OCI-LY1 (cell line): Measurements from ENCODE around the gene PRRG2.

Experiments used
- H2AFZ ChIP-seq: fragments of 200-600 bp; sonication (generic), shearing (Covaris generic); 2 replicates; pipeline ENCODE4 v1.6.0; 2014; ENCODE audit warnings: antibody characterized with exemption, mild to moderate bottlenecking, low read length
- H3F3A ChIP-seq: fragments of 200-600 bp; sonication (generic), shearing (Covaris generic); 2 replicates; pipeline ENCODE4 v1.6.0; 2014; ENCODE audit warnings: mild to moderate bottlenecking, antibody characterized with exemption, low read length, moderate library complexity; ENCODE audit not compliant: insufficient read depth
- H3K27ac ChIP-seq: fragments of 200-600 bp; sonication (generic); 2 replicates; pipeline ENCODE4 v1.5.1; 2014; ENCODE audit warnings: low read length, mixed run types, mild to moderate bottlenecking, low read depth; ENCODE audit not compliant: poor library complexity, severe bottlenecking
- H3K27me3 ChIP-seq: fragments of 200-600 bp; sonication (generic); 2 replicates; pipeline ENCODE4 v1.6.0; 2014; ENCODE audit warnings: antibody characterized with exemption, mild to moderate bottlenecking, low read length, moderate library complexity; ENCODE audit not compliant: insufficient read depth
- H3K36me3 ChIP-seq: fragments of 200-600 bp; sonication (generic); 2 replicates; pipeline ENCODE4 v1.6.1; 2014; ENCODE audit warnings: mild to moderate bottlenecking, antibody characterized with exemption, low read length, moderate library complexity, mixed read lengths; ENCODE audit not compliant: insufficient read depth
- H3K4me1 ChIP-seq: fragments of 200-600 bp; sonication (generic); 2 replicates; pipeline ENCODE4 v1.5.1; 2014; ENCODE audit warnings: mild to moderate bottlenecking, low read length, moderate library complexity; ENCODE audit not compliant: insufficient read depth, severe bottlenecking
- H3K4me2 ChIP-seq: fragments of 200-600 bp; sonication (generic), shearing (Covaris generic); 2 replicates; pipeline ENCODE4 v1.6.1; 2014; ENCODE audit warnings: low read length
- H3K4me3 ChIP-seq: fragments of 200-600 bp; sonication (generic); 2 replicates; pipeline ENCODE4 v1.5.1; 2014; ENCODE audit warnings: low read length, low read depth, mild to moderate bottlenecking, mixed read lengths; ENCODE audit not compliant: poor library complexity, severe bottlenecking
- H3K79me2 ChIP-seq: fragments of 200-600 bp; shearing (Covaris generic); 2 replicates; pipeline ENCODE4 v1.6.1; 2016; ENCODE audit warnings: mixed run types, low read length, mixed read lengths; ENCODE audit not compliant: insufficient read depth
- H3K9ac ChIP-seq: fragments of 200-600 bp; sonication (generic), shearing (Covaris generic); 2 replicates; pipeline ENCODE4 v1.6.1; 2014; ENCODE audit warnings: mild to moderate bottlenecking, low read length, mixed read lengths
- H3K9me2 ChIP-seq: fragments of 200-600 bp; sonication (generic), shearing (Covaris generic); 2 replicates; pipeline ENCODE4 v1.6.1; 2014; ENCODE audit warnings: low read depth, mild to moderate bottlenecking, low read length, mixed read lengths
- H3K9me3 ChIP-seq: fragments of 200-600 bp; shearing (Covaris generic); 2 replicates; pipeline ENCODE4 v1.6.1; 2014; ENCODE audit warnings: low read length, mixed read lengths
- H4K20me1 ChIP-seq: fragments of 200-600 bp; sonication (generic), shearing (Covaris generic); 2 replicates; pipeline ENCODE4 v1.6.0; 2016; ENCODE audit warnings: mild to moderate bottlenecking, low read length; ENCODE audit not compliant: insufficient read depth
- CTCF ChIP-seq: fragments of 200-600 bp; sonication (generic), shearing (Covaris generic); IDR thresholded peaks from 2 replicates; pipeline ENCODE4 v1.5.1; 2017; ENCODE audit warnings: mild to moderate bottlenecking, antibody characterized with exemption, low read length, moderate library complexity, mixed read lengths
- EZH2 ChIP-seq: fragments of 200-600 bp; sonication (generic), shearing (Covaris generic); IDR thresholded peaks from 2 replicates; pipeline ENCODE4 v1.8.0; 2017; ENCODE audit warnings: borderline replicate concordance, mixed run types, mild to moderate bottlenecking, antibody characterized with exemption, low read length, moderate library complexity, mixed read lengths

PRRG2 gene

DNA sequence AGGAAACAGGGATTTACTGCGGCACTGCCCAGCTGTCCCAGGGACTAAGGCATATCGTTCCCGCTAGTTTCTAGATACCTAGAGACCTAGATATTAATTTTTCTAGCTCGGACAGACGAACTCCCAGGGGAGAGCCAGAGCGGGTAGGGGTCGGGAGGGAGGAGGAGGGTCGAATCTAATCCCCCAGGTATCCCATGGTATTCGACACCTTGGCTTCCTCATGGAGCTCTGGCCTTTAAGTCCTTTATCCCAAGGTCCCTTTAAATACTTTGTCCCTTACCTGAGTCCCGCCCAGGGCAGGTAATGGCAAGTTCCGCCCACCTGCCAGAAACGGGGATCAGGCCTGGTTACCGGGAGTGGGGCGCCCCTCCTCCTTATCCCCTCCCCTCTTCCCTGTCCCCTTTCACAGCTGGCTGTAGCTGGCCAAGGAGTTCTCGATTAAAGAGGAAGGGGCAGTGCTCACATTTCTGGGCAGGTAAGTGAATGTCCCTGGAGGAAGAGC, at the start of gene PRRG2:
TSS of gene PRRG2 (plus strand) at position 310 of the 502 bp plus-strand sequence. CDS start 1,904 bp downstream, outside the sequence.
- no peaks in the 10 kb centered on the region for H3F3A ChIP-seq
- H3K79me2 ChIP-seq, result peaks cover 15% of the 10 kb centered on the region
- H3K27ac ChIP-seq, result peak within 1 kb of the TSS; percentile 6
- no peaks in the 10 kb centered on the region for H3K27me3 ChIP-seq
- peak within 1 kb of the TSS; percentile 92 for H3K4me2 ChIP-seq
- TF ChIP-seq EZH2 (no peak), CTCF (no peak)
- peaks cover 27% of the 10 kb centered on the region for H3K4me1 ChIP-seq
- peak within 1 kb of the TSS; percentile 96 for H3K9ac ChIP-seq
- peak within 1 kb of the TSS; percentile 72 for H2AFZ ChIP-seq
- peak within 1 kb of the TSS; percentile 94 for H3K4me3 ChIP-seq
- no peaks in the 10 kb centered on the region for H3K9me3 ChIP-seq
- H4K20me1 ChIP-seq, result no peaks in the 10 kb centered on the region
- H3K36me3 ChIP-seq, result peaks cover 2% of the 10 kb centered on the region; the same call in 1 of the 2 replicates
- no peaks in the 10 kb centered on the region for H3K9me2 ChIP-seq

GRCh38 chr19:49533551-49534488, 47.3 kb upstream of the PRRG2 start:
- peaks cover 24% of the 10 kb centered on the region for H3K4me1 ChIP-seq
- TF ChIP-seq EZH2, result no peak
- TF ChIP-seq CTCF, result peak; percentile 52
- H3K9me3 ChIP-seq, result no peaks in the 10 kb centered on the region
- no peaks in the 10 kb centered on the region for H3K27me3 ChIP-seq
- peak overlapping the region; percentile 72 for H3K4me3 ChIP-seq
- peak overlapping the region; percentile 92 for H3K4me2 ChIP-seq
- no peaks in the 10 kb centered on the region for H3K36me3 ChIP-seq
- no peaks in the 10 kb centered on the region for H4K20me1 ChIP-seq
- no peak overlapping the region for H2AFZ ChIP-seq
- peak overlapping the region; percentile 34; the same call in 1 of the 2 replicates for H3K9ac ChIP-seq
- no peaks in the 10 kb centered on the region for H3K79me2 ChIP-seq
- no peaks in the 10 kb centered on the region for H3K9me2 ChIP-seq
- no peak overlapping the region for H3K27ac ChIP-seq
- H3F3A ChIP-seq, result no peaks in the 10 kb centered on the region

GRCh38 chr19:49534632-49535385, 46.3 kb upstream of the PRRG2 start:
- Histone ChIP-seq H3K79me2 (no peaks in the 10 kb centered on the region), H3K36me3 (no peaks in the 10 kb centered on the region), H3K27ac (no peak overlapping the region), H3K4me1 (peaks cover 24% of the 10 kb centered on the region), H3K4me2 (peak overlapping the region; percentile 92), H4K20me1 (no peaks in the 10 kb centered on the region), H3K27me3 (no peaks in the 10 kb centered on the region), H3K9me2 (no peaks in the 10 kb centered on the region), H3K9me3 (no peaks in the 10 kb centered on the region), H3K4me3 (peak overlapping the region; percentile 72), H3K9ac (peak overlapping the region; percentile 34; the same call in 1 of the 2 replicates), H2AFZ (no peak overlapping the region), H3F3A (no peaks in the 10 kb centered on the region)
- TF ChIP-seq EZH2 (no peak), CTCF (no peak)
